ENCODE results near the gene MROH2B. TPM values are rescaled to one million over a fixed set of nuclear protein-coding genes. Genes with fewer than 3 reads are reported as not detected.
"Not testable (repeated sequence)": the region's sequence is repeated elsewhere in the genome, so short reads cannot be mapped to it uniquely, and the experiment has no call there.

The MROH2B gene
- total RNA-seq, 1 donor from 2014 or later = not detected

- no peak for TF ChIP-seq CTCF (IDR thresholded peaks at IDR 0.05; ENCODE audit: insufficient read depth, low read length, severe bottlenecking)
- Histone ChIP-seq H3K4me3 (ENCODE audit: low read depth, low read length) (no peak overlapping the region), H3K27me3 (ENCODE audit: control insufficient read depth, insufficient read depth, low read length) (no peaks in the 10 kb centered on the region), H3K36me3 (ENCODE audit: control insufficient read depth, insufficient read depth, low read length) (no peaks in the 10 kb centered on the region)
- DNase-seq (ENCODE audit: low read depth) = no peak
- FAIRE-seq = no peak
Observed at GRCh38 chr5:41057940-41058339, 13.2 kb downstream of the MROH2B start.

- no peak for DNase-seq (ENCODE audit: low read depth)
- FAIRE-seq = no peak
- TF ChIP-seq CTCF (IDR thresholded peaks at IDR 0.05; ENCODE audit: insufficient read depth, low read length, severe bottlenecking) = no peak
- Histone ChIP-seq H3K36me3 (ENCODE audit: control insufficient read depth, insufficient read depth, low read length) (no peaks in the 10 kb centered on the region), H3K4me3 (ENCODE audit: low read depth, low read length) (no peak overlapping the region), H3K27me3 (ENCODE audit: control insufficient read depth, insufficient read depth, low read length) (no peaks in the 10 kb centered on the region)
Observed at GRCh38 chr5:41057231-41057630, 13.9 kb downstream of the MROH2B start.

- no peaks in the 10 kb centered on the region for H3K36me3 ChIP-seq (ENCODE audit: control insufficient read depth, insufficient read depth, low read length)
- H3K27me3 ChIP-seq (ENCODE audit: control insufficient read depth, insufficient read depth, low read length) = no peaks in the 10 kb centered on the region
- FAIRE-seq = peak; percentile 36
- no peak for TF ChIP-seq CTCF (IDR thresholded peaks at IDR 0.05; ENCODE audit: insufficient read depth, low read length, severe bottlenecking)
- DNase-seq (ENCODE audit: low read depth) = no peak
- H3K4me3 ChIP-seq (ENCODE audit: low read depth, low read length) = no peak overlapping the region
Observed at GRCh38 chr5:41048986-41049385, 22.2 kb downstream of the MROH2B start.

- no peak for TF ChIP-seq CTCF (IDR thresholded peaks at IDR 0.05; ENCODE audit: insufficient read depth, low read length, severe bottlenecking)
- FAIRE-seq = no peak
- no peak for DNase-seq (ENCODE audit: low read depth)
- no peaks in the 10 kb centered on the region for H3K36me3 ChIP-seq (ENCODE audit: control insufficient read depth, insufficient read depth, low read length)
- no peaks in the 10 kb centered on the region for H3K27me3 ChIP-seq (ENCODE audit: control insufficient read depth, insufficient read depth, low read length)
- H3K4me3 ChIP-seq (ENCODE audit: low read depth, low read length) = no peak overlapping the region
Observed at GRCh38 chr5:41043109-41043747, 27.9 kb downstream of the MROH2B start.

- no peaks in the 10 kb centered on the region for H3K36me3 ChIP-seq (ENCODE audit: control insufficient read depth, insufficient read depth, low read length)
- H3K4me3 ChIP-seq (ENCODE audit: low read depth, low read length) = no peak overlapping the region
- FAIRE-seq (no peak), DNase-seq (ENCODE audit: low read depth) (no peak)
- TF ChIP-seq CTCF (IDR thresholded peaks at IDR 0.05; ENCODE audit: insufficient read depth, low read length, severe bottlenecking) = no peak
- H3K27me3 ChIP-seq (ENCODE audit: control insufficient read depth, insufficient read depth, low read length) = no peaks in the 10 kb centered on the region
Observed at GRCh38 chr5:41032973-41033372, 38.2 kb downstream of the MROH2B start.

GRCh38 chr5:41022600-41022999, 48.5 kb downstream of the MROH2B start:
- not testable (repeated sequence) for H3K36me3 ChIP-seq (ENCODE audit: control insufficient read depth, insufficient read depth, low read length); H3K27me3 ChIP-seq (ENCODE audit: control insufficient read depth, insufficient read depth, low read length); DNase-seq (ENCODE audit: low read depth); H3K4me3 ChIP-seq (ENCODE audit: low read depth, low read length); FAIRE-seq
